Suprapubic skin (tissue), 3 donors: ENCODE measurements around the gene OSBP2.

ENCODE experiments used
- EP300 ChIP-seq: sonication (generic); formaldehyde crosslinking; IDR thresholded peaks from one replicate; pipeline ENCODE4 v1.6.1; 2017; ENCODE audit warnings: antibody characterized with exemption
- TF ChIP-seq, protein P1 (sequence below), 2 donors: fragments of 200-600 bp in 1 of 2; fragments of 450-650 bp in 1 of 2; sonication (generic) in 1 of 2; IDR thresholded peaks; one replicate each; pipeline ENCODE4 v1.5.1; 2016 to 2019; ENCODE audit warnings: antibody characterized with exemption in 2 of 2, mild to moderate bottlenecking in 1 of 2, moderate library complexity in 1 of 2

DNA sequence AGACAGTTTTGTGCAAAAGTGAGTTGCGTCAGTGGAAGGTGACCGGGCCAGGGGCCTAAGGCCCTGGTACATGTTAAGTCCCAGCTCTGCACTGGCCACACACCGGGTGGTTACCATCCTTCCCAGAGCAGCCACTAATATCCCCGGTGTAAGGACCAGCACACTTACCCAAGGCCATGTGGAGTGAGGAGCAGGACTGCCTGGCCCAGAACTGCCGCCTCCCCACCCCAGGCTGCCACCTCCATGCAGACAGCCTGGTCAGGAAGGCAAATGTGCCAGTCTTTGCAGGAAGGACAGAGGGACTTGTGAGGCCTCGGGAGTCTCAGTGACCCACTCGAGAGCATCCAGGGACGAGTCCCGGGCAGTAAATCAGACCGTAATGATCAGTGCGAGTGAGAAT lies 171.0 kb downstream of the OSBP2 start:
- no peak for TF ChIP-seq EP300
- TF ChIP-seq, protein P1, sequence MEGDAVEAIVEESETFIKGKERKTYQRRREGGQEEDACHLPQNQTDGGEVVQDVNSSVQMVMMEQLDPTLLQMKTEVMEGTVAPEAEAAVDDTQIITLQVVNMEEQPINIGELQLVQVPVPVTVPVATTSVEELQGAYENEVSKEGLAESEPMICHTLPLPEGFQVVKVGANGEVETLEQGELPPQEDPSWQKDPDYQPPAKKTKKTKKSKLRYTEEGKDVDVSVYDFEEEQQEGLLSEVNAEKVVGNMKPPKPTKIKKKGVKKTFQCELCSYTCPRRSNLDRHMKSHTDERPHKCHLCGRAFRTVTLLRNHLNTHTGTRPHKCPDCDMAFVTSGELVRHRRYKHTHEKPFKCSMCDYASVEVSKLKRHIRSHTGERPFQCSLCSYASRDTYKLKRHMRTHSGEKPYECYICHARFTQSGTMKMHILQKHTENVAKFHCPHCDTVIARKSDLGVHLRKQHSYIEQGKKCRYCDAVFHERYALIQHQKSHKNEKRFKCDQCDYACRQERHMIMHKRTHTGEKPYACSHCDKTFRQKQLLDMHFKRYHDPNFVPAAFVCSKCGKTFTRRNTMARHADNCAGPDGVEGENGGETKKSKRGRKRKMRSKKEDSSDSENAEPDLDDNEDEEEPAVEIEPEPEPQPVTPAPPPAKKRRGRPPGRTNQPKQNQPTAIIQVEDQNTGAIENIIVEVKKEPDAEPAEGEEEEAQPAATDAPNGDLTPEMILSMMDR (IDR thresholded peaks at IDR 0.05): no peak
